GM12878 (cell line): ENCODE data around the gene IFT27. TPM values are rescaled to one million over a fixed set of nuclear protein-coding genes. Genes with fewer than 3 reads are reported as not detected.

Source experiments
- ATAC-seq: fragments of 200-7000 bp; cut with Tn5 transposase; 3 replicates; pipeline ENCODE4 v1.9.1; 2020; ENCODE audit warnings: mild to moderate bottlenecking, moderate library complexity
- BruUV-seq: library from RNA; stranded (reverse); fragments of 400-500 nt; replicated peaks from 2 replicates; lab custom pipeline; 2021; lab: Mats Ljungman, UMichigan
- CTCF ChIA-PET: fragments of 300-600 bp; sonication (Branson Sonifier 250); formaldehyde crosslinking; extraction: SDS; loops from one replicate; lab custom pipeline; 2021; ENCODE audit warnings: inconsistent platforms; lab: Yijun Ruan, JAX
- POLR2A ChIA-PET: fragments of 350-600 bp; formaldehyde crosslinking; extraction: SDS; loops from one replicate; lab custom pipeline; 2021; ENCODE audit warnings: inconsistent platforms; lab: Charles Lee
- RAD21 ChIA-PET: fragments of 300-600 bp; sonication (Branson Sonifier 250); formaldehyde crosslinking; loops from one replicate; lab custom pipeline; 2023; ENCODE audit warnings: antibody characterized with exemption; ENCODE audit not compliant: unreplicated experiment; lab: Charles Lee
- SMC1A ChIA-PET: fragments of 300-600 bp; sonication (Branson Sonifier 250); formaldehyde crosslinking; loops from one replicate; lab custom pipeline; 2023; ENCODE audit not compliant: unreplicated experiment, uncharacterized antibody; lab: Charles Lee
- DNase-seq: peaks from one replicate; pipeline ENCODE4 v3.0.0-alpha.2; 2011; ENCODE audit warnings: low read depth, low spot score
- FAIRE-seq: peaks from 3 replicates; lab custom pipeline; 2011; peaks lifted over from hg19 to GRCh38; lab: Jason Lieb, UNC
- H2AFZ ChIP-seq: 2 replicates; pipeline ENCODE4 v1.6.0; 2011; ENCODE audit warnings: low read depth, low read length, control low read depth; ENCODE audit not compliant: control insufficient read depth
- H3K27ac ChIP-seq: 2 replicates; pipeline ENCODE4 v1.5.1; 2011; ENCODE audit warnings: control low read depth; ENCODE audit not compliant: control insufficient read depth, insufficient read depth
- H3K27me3 ChIP-seq, 2 experiments: replicated peaks in 1 of 2; 2 replicates each; pipeline versions ENCODE4 v1.6.0 to v1.6.1; 2011; ENCODE audit warnings: low read length in 1 of 2; ENCODE audit not compliant: control insufficient read depth in 2 of 2, insufficient read depth in 2 of 2
- H3K36me3 ChIP-seq, 2 experiments: 2 replicates each; pipeline ENCODE4 v1.5.1; 2011; ENCODE audit warnings: low read length in 1 of 2; ENCODE audit not compliant: control insufficient read depth in 2 of 2, insufficient read depth in 2 of 2
- H3K4me1 ChIP-seq: 2 replicates; pipeline ENCODE4 v1.6.1; 2011; ENCODE audit warnings: mild to moderate bottlenecking, low read length, moderate library complexity, mixed read lengths; ENCODE audit not compliant: control insufficient read depth, insufficient read depth
- H3K4me2 ChIP-seq: 2 replicates; pipeline ENCODE4 v1.6.0; 2011; ENCODE audit warnings: control low read depth; ENCODE audit not compliant: control insufficient read depth, insufficient read depth
- H3K4me3 ChIP-seq: fragments of 200-600 bp; sonication (generic); 2 replicates; pipeline ENCODE4 v1.5.1; 2016
- H3K79me2 ChIP-seq: 2 replicates; pipeline ENCODE4 v1.6.0; 2011; ENCODE audit warnings: low read length; ENCODE audit not compliant: control insufficient read depth, insufficient read depth
- H3K9ac ChIP-seq: 2 replicates; pipeline ENCODE4 v1.8.0; 2011; ENCODE audit warnings: low read length, control low read depth, mixed read lengths; ENCODE audit not compliant: control insufficient read depth, insufficient read depth
- H3K9me3 ChIP-seq: replicated peaks from 3 replicates; pipeline ENCODE4 v1.5.1; 2011; ENCODE audit warnings: mild to moderate bottlenecking, low read length; ENCODE audit not compliant: control insufficient read depth, insufficient read depth
- H4K20me1 ChIP-seq: 2 replicates; pipeline ENCODE4 v1.6.0; 2011; ENCODE audit not compliant: control insufficient read depth, insufficient read depth
- ATF2 ChIP-seq: IDR thresholded peaks from 2 replicates; pipeline ENCODE4 v1.6.1; 2012; ENCODE audit warnings: low read length, inconsistent platforms
- CREB1 ChIP-seq: IDR thresholded peaks from 2 replicates; pipeline ENCODE4 v1.6.1; 2012; ENCODE audit warnings: low read depth, mild to moderate bottlenecking, inconsistent platforms
- ESRRA ChIP-seq: IDR thresholded peaks from 2 replicates; pipeline ENCODE4 v1.6.1; 2012; ENCODE audit warnings: mild to moderate bottlenecking, low read length, improper control_type of control experiment
- NFYB ChIP-seq: IDR thresholded peaks from 2 replicates; pipeline ENCODE4 v1.6.1; 2011; ENCODE audit warnings: low read depth, mild to moderate bottlenecking, low read length, improper control_type of control experiment, moderate library complexity; ENCODE audit not compliant: insufficient read depth
- NKRF ChIP-seq: fragments of 450-650 bp; conservative IDR thresholded peaks from 2 replicates; pipeline ENCODE4 v1.6.1; 2017; ENCODE audit warnings: mild to moderate bottlenecking, moderate library complexity
- NRF1 ChIP-seq: conservative IDR thresholded peaks from 2 replicates; pipeline ENCODE4 v1.6.1; 2011; ENCODE audit warnings: mild to moderate bottlenecking, low read depth, low read length, improper control_type of control experiment
- POLR2AphosphoS5 ChIP-seq: IDR thresholded peaks from 2 replicates; pipeline ENCODE4 v1.6.1; 2011; ENCODE audit warnings: mild to moderate bottlenecking, low read length, inconsistent platforms
- RB1 ChIP-seq: fragments of 450-650 bp; formaldehyde crosslinking; IDR thresholded peaks from 2 replicates; pipeline ENCODE4 v1.6.1; 2017; ENCODE audit warnings: mild to moderate bottlenecking, borderline replicate concordance
- SIN3A ChIP-seq: IDR thresholded peaks from 2 replicates; pipeline ENCODE4 v1.6.1; 2012; ENCODE audit warnings: low read depth, low read length, improper control_type of control experiment
- SIX5 ChIP-seq: IDR thresholded peaks from 2 replicates; pipeline ENCODE4 v1.6.1; 2011; ENCODE audit warnings: mild to moderate bottlenecking, low read depth, low read length, moderate library complexity; ENCODE audit not compliant: severe bottlenecking
- SKIL ChIP-seq: fragments of 450-650 bp; IDR thresholded peaks from 2 replicates; pipeline ENCODE4 v1.6.1; 2017; ENCODE audit warnings: mild to moderate bottlenecking, low read depth, inconsistent platforms; ENCODE audit not compliant: poor library complexity, severe bottlenecking
- SMAD5 ChIP-seq: IDR thresholded peaks from 2 replicates; pipeline ENCODE4 v1.6.1; 2016; ENCODE audit warnings: antibody characterized with exemption, low read depth
- SMC3 ChIP-seq: IDR thresholded peaks from 2 replicates; pipeline ENCODE4 v1.6.1; 2011; ENCODE audit warnings: low read length, improper control_type of control experiment, borderline replicate concordance
- SPI1 ChIP-seq: IDR thresholded peaks from 2 replicates; pipeline ENCODE4 v1.6.1; 2011; ENCODE audit warnings: low read depth, mild to moderate bottlenecking, low read length, moderate library complexity, borderline replicate concordance; ENCODE audit not compliant: insufficient read depth
- SREBF1 ChIP-seq: IDR thresholded peaks from 2 replicates; pipeline ENCODE4 v1.6.1; 2012; ENCODE audit warnings: mild to moderate bottlenecking, low read length
- STAT3 ChIP-seq: IDR thresholded peaks from 2 replicates; pipeline ENCODE4 v1.6.1; 2011; ENCODE audit warnings: low read depth, low read length, improper control_type of control experiment
- TARDBP ChIP-seq: IDR thresholded peaks from 2 replicates; pipeline ENCODE4 v1.6.1; 2016; ENCODE audit warnings: borderline replicate concordance
- USF2 ChIP-seq: IDR thresholded peaks from 2 replicates; pipeline ENCODE4 v1.6.1; 2011; ENCODE audit warnings: low read depth, low read length, improper control_type of control experiment, borderline replicate concordance
- YY1 ChIP-seq: IDR thresholded peaks from 2 replicates; pipeline ENCODE4 v1.6.1; 2011; ENCODE audit warnings: low read depth, mild to moderate bottlenecking, low read length
- WGBS: methylation state at CpG from one replicate; pipeline ENCODE4 v1.1.6; 2016; ENCODE audit warnings: low lambda C conversion rate; ENCODE audit not compliant: insufficient replicate concordance, insufficient coverage; ENCODE audit errors: missing lambda C conversion rate; 5-methylcytosine and 5-hydroxymethylcytosine counted together
- in situ Hi-C: fragments of 300-500 bp; cut with MboI; formaldehyde crosslinking; loops from 9 replicates; pipeline ENCODE4 v1.14.3; 2018; ENCODE audit warnings: mixed read lengths
- intact Hi-C: fragments of 100-400 bp; cut with micrococcal nuclease; formaldehyde crosslinking; loops from one replicate; pipeline ENCODE4 v1.14.2; 2022; ENCODE audit not compliant: unreplicated experiment
- polyA plus RNA-seq, 11 experiments: library from polyadenylated mRNA; depleted of rRNA in 4 of 11; unstranded in 6 of 11; stranded (reverse) in 5 of 11; fragments of >200 nt; fragmentation: Nextera tagmentation in 4 of 11; fragmentation: Illumina TruSeq in 1 of 11; extraction: Ambion mirVana in 4 of 11; extraction: Trizol in 1 of 11; gene quantifications; 1 replicate in 1 of 11; 2 replicates in 10 of 11; pipeline versions ENCODE4 v1.2.1 to v1.2.3, GENCODE V29; 2011 to 2016; ENCODE audit warnings: inconsistent platforms in 2 of 11, missing spikeins in 2 of 11, low read depth in 1 of 11
- total RNA-seq, 4 experiments: library from RNA; depleted of rRNA in 3 of 4; stranded (reverse); fragments of >200 nt in 3 of 4; fragmentation: Illumina TruSeq in 1 of 4; extraction: Trizol in 1 of 4; gene quantifications; 2 replicates each; pipeline versions ENCODE4 v1.2.1 to v1.2.3, GENCODE V29; 2013 to 2021

IFT27 gene
- total and polyA plus RNA-seq, 10 of the 15 experiments (the other 5 are each of a cell fraction or from before 2014, with no cell fraction given) = 2.7 to 32.5 (median 10.2) TPM

- ATAC-seq = peak; percentile 31; the same call in 1 of the 3 replicates
- BruUV-seq = no TSS peak
- ChIA-PET SMC1A (no interaction called here), CTCF (interaction anchor here (1.8 kb wide), 1 partner anchor 14 kb away, joined by 4 read pairs; no protein-coding TSS in a partner anchor), POLR2A (no interaction called here), RAD21 (no interaction called here)
- Histone ChIP-seq H3K4me1 (no peaks in the 10 kb centered on the region), H3K27ac (no peak overlapping the region), H3K4me3 (no peak overlapping the region), H3K36me3 (no peaks in the 10 kb centered on the region), H3K9ac (no peak overlapping the region), H3K9me3 (no peaks in the 10 kb centered on the region), H2AFZ (no peak overlapping the region; the same call in 1 of the 2 replicates), H3K4me2 (no peak overlapping the region), H3K27me3 (peaks cover 0 to 1% of the 10 kb centered on the region in 2 experiments; a peak in 1 of 4 replicates), H4K20me1 (no peaks in the 10 kb centered on the region), H3K79me2 (no peaks in the 10 kb centered on the region)
- in situ Hi-C loops (no loop called here), intact Hi-C loops (no loop called here)
- FAIRE-seq = peak; percentile 68
- DNase-seq = no peak
- WGBS = 47% methylated on average over 8 of the region's 8 CpGs
- TF ChIP-seq USF2 = peak; percentile 13; the same call in 1 of the 2 replicates
- TF ChIP-seq RB1 = no peak
- no peak for TF ChIP-seq POLR2AphosphoS5
- peak; percentile 84 for TF ChIP-seq NFYB
- TF ChIP-seq SMAD5 = no peak
- no peak for TF ChIP-seq SREBF1
- TF ChIP-seq YY1 = 0 out of 2 replicates have a peak, but pooled peaks have one; percentile 20
- no peak for TF ChIP-seq NKRF
- no peak for TF ChIP-seq TARDBP
- TF ChIP-seq SMC3 = no peak
- TF ChIP-seq SIX5 = peak; percentile 67
- no peak for TF ChIP-seq SIN3A
- TF ChIP-seq ESRRA = no peak
- no peak for TF ChIP-seq SKIL
- no peak for TF ChIP-seq STAT3
- TF ChIP-seq SPI1 = 0 out of 2 replicates have a peak, but pooled peaks have one; percentile 7
- TF ChIP-seq CREB1 = peak; percentile 24; the same call in 1 of the 2 replicates
- TF ChIP-seq ATF2 = no peak
- TF ChIP-seq NRF1 = no peak
Observed at GRCh38 chr22:36741204-36741793, 34.6 kb downstream of the IFT27 start.
